Measurements from ENCODE around the gene ANKRD31. TPM values are rescaled to one million over a fixed set of nuclear protein-coding genes. Genes with fewer than 3 reads are reported as not detected.

ANKRD31 gene
- total RNA-seq, 1 experiment from 2014 or later = 1.5 TPM

DNA sequence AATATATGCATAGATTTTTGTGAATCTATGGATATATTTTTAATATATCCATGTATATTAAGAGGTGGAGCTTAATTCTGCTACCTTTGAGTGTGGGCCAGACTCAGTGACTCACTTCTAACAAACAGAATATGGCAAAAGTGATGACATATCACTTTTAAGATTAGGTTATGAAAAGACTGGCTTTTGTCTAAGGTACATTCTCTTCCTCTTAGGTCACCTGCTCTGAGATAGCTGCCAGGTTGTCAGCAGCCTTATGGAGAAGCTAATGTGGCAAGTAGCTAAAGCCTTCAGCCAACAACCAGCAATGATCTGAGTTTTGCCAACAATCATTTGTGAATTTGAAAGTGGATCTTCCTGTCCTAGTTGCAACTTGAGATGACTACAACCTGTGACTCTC, 83.8 kb downstream of the ANKRD31 start:
- Mint-ChIP-seq H3K36me3 (ENCODE audit: insufficient read depth, unreplicated experiment) (no peaks in the 10 kb centered on the region), H3K27me3 (ENCODE audit: unreplicated experiment) (no peaks in the 10 kb centered on the region), H3K9me3 (ENCODE audit: low read depth, unreplicated experiment) (no peaks in the 10 kb centered on the region), H3K4me3 (ENCODE audit: low read depth, unreplicated experiment) (no peak overlapping the region), H3K4me1 (ENCODE audit: low read depth, unreplicated experiment) (peaks cover 18% of the 10 kb centered on the region), H3K27ac (ENCODE audit: unreplicated experiment) (peak overlapping the region; percentile 25)
- intact Hi-C loops (cut with micrococcal nuclease; ENCODE audit: unreplicated experiment) = no loop called here
- no peak for TF ChIP-seq CTCF (IDR thresholded peaks at IDR 0.05; ENCODE audit: unreplicated experiment)
- no TSS peak for BruUV-seq (replicated peaks)
- CTCF ChIA-PET = interaction anchor here (0.6 to 1.3 kb wide), 4 partner anchors 84 to 357 kb away, joined by 3 to 6 read pairs (median 4); partner anchors contain the start of gene ANKRD31
- DNase-seq = peak; percentile 49

- Mint-ChIP-seq H3K4me1 (ENCODE audit: low read depth, unreplicated experiment) (peaks cover 12% of the 10 kb centered on the region), H3K27ac (ENCODE audit: unreplicated experiment) (no peak overlapping the region), H3K9me3 (ENCODE audit: low read depth, unreplicated experiment) (no peaks in the 10 kb centered on the region), H3K4me3 (ENCODE audit: low read depth, unreplicated experiment) (no peak overlapping the region), H3K36me3 (ENCODE audit: insufficient read depth, unreplicated experiment) (no peaks in the 10 kb centered on the region), H3K27me3 (ENCODE audit: unreplicated experiment) (no peaks in the 10 kb centered on the region)
- no peak for TF ChIP-seq CTCF (IDR thresholded peaks at IDR 0.05; ENCODE audit: unreplicated experiment)
- DNase-seq = no peak
- BruUV-seq (replicated peaks) = no TSS peak
- intact Hi-C loops (cut with micrococcal nuclease; ENCODE audit: unreplicated experiment) = no loop called here
- CTCF ChIA-PET = no interaction called here
Measured at GRCh38 chr5:75148051-75148450, 88.6 kb downstream of the ANKRD31 start.

GRCh38 chr5:75142566-75143136, 94.0 kb downstream of the ANKRD31 start:
- no TSS peak for BruUV-seq (replicated peaks)
- Mint-ChIP-seq H3K27me3 (ENCODE audit: unreplicated experiment) (no peaks in the 10 kb centered on the region), H3K27ac (ENCODE audit: unreplicated experiment) (no peak overlapping the region), H3K4me1 (ENCODE audit: low read depth, unreplicated experiment) (no peaks in the 10 kb centered on the region), H3K9me3 (ENCODE audit: low read depth, unreplicated experiment) (no peaks in the 10 kb centered on the region), H3K36me3 (ENCODE audit: insufficient read depth, unreplicated experiment) (no peaks in the 10 kb centered on the region), H3K4me3 (ENCODE audit: low read depth, unreplicated experiment) (no peak overlapping the region)
- CTCF ChIA-PET = no interaction called here
- no peak for DNase-seq
- no peak for TF ChIP-seq CTCF (IDR thresholded peaks at IDR 0.05; ENCODE audit: unreplicated experiment)
- intact Hi-C loops (cut with micrococcal nuclease; ENCODE audit: unreplicated experiment) = no loop called here

- CTCF ChIA-PET = interaction anchor here (0.7 kb wide), 1 partner anchor 14 kb away, joined by 5 read pairs; no protein-coding TSS in a partner anchor
- TF ChIP-seq CTCF (IDR thresholded peaks at IDR 0.05; ENCODE audit: unreplicated experiment) = no peak
Measured at GRCh38 chr5:75140277-75140676, 96.4 kb downstream of the ANKRD31 start.

More at GRCh38 chr5:75140277-75140676, 96.4 kb downstream of the ANKRD31 start:
- Mint-ChIP-seq H3K4me3 (ENCODE audit: low read depth, unreplicated experiment) (no peak overlapping the region), H3K9me3 (ENCODE audit: low read depth, unreplicated experiment) (peaks cover 2% of the 10 kb centered on the region), H3K36me3 (ENCODE audit: insufficient read depth, unreplicated experiment) (no peaks in the 10 kb centered on the region), H3K4me1 (ENCODE audit: low read depth, unreplicated experiment) (no peaks in the 10 kb centered on the region), H3K27me3 (ENCODE audit: unreplicated experiment) (no peaks in the 10 kb centered on the region), H3K27ac (ENCODE audit: unreplicated experiment) (no peak overlapping the region)
- no peak for DNase-seq
- no TSS peak for BruUV-seq (replicated peaks)
- intact Hi-C loops (cut with micrococcal nuclease; ENCODE audit: unreplicated experiment) = no loop called here

Data from Calu3 (cell line).